NT2/D1 (cell line): ENCODE results near the gene LCA5L.

ENCODE experiments used
- DNase-seq: peaks from one replicate; pipeline ENCODE4 v3.0.0-alpha.2; 2011; ENCODE audit warnings: low read depth, low spot score
- H3K27me3 ChIP-seq: 2 replicates; pipeline ENCODE4 v1.6.0; 2011; ENCODE audit warnings: mild to moderate bottlenecking; ENCODE audit not compliant: insufficient read length, insufficient read depth
- H3K36me3 ChIP-seq: 2 replicates; pipeline ENCODE4 v1.6.1; 2011; ENCODE audit warnings: mild to moderate bottlenecking, low read length, mixed read lengths; ENCODE audit not compliant: insufficient read depth, insufficient read length
- H3K4me1 ChIP-seq: 2 replicates; pipeline ENCODE4 v1.5.1; 2011; ENCODE audit not compliant: insufficient read depth, insufficient read length
- H3K4me3 ChIP-seq: 2 replicates; pipeline ENCODE4 v1.5.1; 2011; ENCODE audit warnings: low read depth; ENCODE audit not compliant: insufficient read length
- H3K9ac ChIP-seq: 2 replicates; pipeline ENCODE4 v1.6.0; 2011; ENCODE audit warnings: low read depth; ENCODE audit not compliant: insufficient read length
- H3K9me3 ChIP-seq: 2 replicates; pipeline ENCODE4 v1.5.1; 2011; ENCODE audit warnings: mild to moderate bottlenecking, low read length; ENCODE audit not compliant: insufficient read depth
- SUZ12 ChIP-seq: IDR thresholded peaks from 2 replicates; pipeline ENCODE4 v1.6.1; 2011; ENCODE audit not compliant: insufficient read length, insufficient read depth; ENCODE audit errors: extremely low read depth
- YY1 ChIP-seq: IDR thresholded peaks from 2 replicates; pipeline ENCODE4 v1.6.1; 2011; ENCODE audit not compliant: insufficient read length, insufficient read depth
- ZNF274 ChIP-seq: IDR thresholded peaks from 2 replicates; pipeline ENCODE4 v1.6.1; 2011; ENCODE audit warnings: mild to moderate bottlenecking, low read depth, low read length

Gene LCA5L

DNA sequence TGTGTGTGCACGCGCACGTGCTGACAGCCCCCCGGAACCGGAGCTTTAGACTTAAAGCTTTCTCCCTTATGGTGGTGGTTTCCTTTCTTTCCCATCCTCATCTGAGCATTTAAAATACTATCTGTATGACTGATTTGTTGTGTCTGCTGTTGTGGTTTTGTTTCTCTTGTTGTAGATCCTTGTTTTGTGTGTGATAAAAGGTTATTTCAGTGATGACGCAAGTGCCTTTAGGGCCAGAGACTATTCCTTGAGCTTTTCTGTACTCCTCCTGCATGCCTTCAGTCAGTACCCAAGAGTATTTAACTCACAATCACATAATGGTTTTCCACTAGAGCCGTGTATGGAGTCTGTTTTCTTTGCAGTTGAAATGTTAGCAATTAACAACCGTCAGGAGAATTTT lies 45.4 kb downstream of the LCA5L start:
- H3K9ac ChIP-seq, result no peak overlapping the region
- DNase-seq, result no peak

DNA sequence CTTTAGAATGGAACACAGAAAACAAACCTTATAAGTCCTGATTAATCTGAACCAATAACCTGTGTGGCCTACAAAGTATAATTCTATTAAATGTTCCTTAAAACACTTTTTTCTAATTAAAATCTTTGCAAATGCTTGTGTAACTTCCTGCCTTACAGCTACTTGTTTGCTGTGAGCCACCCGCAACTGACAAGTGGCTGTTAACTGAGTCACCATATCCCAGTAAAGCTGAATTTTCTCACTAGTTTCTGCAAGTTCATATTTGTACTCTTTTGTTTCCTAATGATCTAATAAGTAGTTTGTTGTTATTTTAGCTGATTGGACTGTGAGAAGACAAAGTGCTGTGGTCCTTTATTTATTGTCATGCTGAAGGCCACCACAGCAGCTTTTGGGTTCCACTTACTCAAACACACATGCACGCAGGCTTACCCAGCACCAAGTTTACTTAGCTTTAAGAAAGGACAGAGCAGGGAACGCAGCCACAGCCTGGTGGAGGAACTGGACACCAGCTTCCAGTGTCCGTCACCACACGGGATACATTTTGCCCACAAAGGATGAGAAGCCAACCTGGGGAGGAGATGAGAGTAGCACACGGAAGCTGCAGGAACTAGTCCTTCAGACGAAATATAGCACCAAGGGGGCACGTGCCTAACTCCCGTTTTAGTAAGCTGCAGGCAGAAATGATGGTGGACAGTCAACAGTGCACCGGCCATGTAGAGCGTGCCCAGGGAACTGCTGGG lies 47.8 kb downstream of the LCA5L start:
- peaks cover 3% of the 10 kb centered on the region for H3K4me1 ChIP-seq
- no peak for DNase-seq
- no peaks in the 10 kb centered on the region for H3K27me3 ChIP-seq
- peak overlapping the region; percentile 1 for H3K9ac ChIP-seq
- no peaks in the 10 kb centered on the region for H3K9me3 ChIP-seq
- H3K4me3 ChIP-seq, result no peak overlapping the region
- peaks cover 35% of the 10 kb centered on the region for H3K36me3 ChIP-seq
- TF ChIP-seq YY1 (no peak), SUZ12 (no peak), ZNF274 (no peak)

More for the DNA sequence above, 45.4 kb downstream of the LCA5L start:
- Histone ChIP-seq H3K4me3 (no peak overlapping the region), H3K4me1 (peaks cover 3% of the 10 kb centered on the region), H3K9me3 (peaks cover 3% of the 10 kb centered on the region; the same call in 1 of the 2 replicates), H3K36me3 (peaks cover 13% of the 10 kb centered on the region), H3K27me3 (no peaks in the 10 kb centered on the region)
- TF ChIP-seq ZNF274, result no peak
- TF ChIP-seq YY1, result no peak
- no peak for TF ChIP-seq SUZ12

DNA sequence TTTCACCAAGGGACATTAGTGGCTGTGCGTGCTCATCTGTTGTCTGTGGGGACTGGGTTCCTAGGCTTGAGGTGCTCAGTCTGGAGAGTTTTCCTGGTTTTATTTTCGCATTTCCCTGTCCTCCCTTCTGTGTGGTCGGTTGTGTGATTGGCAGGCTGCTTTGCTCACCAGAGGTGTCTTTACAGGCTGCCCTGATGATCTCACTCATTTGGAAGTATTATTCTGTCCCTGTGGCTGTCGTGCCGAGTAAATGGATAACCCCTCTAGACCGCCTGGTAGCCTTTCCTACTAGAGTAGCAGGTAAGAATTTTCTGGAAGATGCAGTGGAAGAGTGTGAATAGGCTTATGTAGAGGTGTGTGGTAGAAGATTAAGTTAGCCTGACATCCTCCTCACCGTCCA lies 52.6 kb downstream of the LCA5L start:
- Histone ChIP-seq H3K36me3 (peaks cover 55% of the 10 kb centered on the region), H3K9ac (no peak overlapping the region), H3K9me3 (no peaks in the 10 kb centered on the region), H3K4me3 (no peak overlapping the region), H3K4me1 (peaks cover 11% of the 10 kb centered on the region), H3K27me3 (no peaks in the 10 kb centered on the region)
- DNase-seq, result no peak
- TF ChIP-seq YY1 (no peak), SUZ12 (no peak), ZNF274 (no peak)

DNA sequence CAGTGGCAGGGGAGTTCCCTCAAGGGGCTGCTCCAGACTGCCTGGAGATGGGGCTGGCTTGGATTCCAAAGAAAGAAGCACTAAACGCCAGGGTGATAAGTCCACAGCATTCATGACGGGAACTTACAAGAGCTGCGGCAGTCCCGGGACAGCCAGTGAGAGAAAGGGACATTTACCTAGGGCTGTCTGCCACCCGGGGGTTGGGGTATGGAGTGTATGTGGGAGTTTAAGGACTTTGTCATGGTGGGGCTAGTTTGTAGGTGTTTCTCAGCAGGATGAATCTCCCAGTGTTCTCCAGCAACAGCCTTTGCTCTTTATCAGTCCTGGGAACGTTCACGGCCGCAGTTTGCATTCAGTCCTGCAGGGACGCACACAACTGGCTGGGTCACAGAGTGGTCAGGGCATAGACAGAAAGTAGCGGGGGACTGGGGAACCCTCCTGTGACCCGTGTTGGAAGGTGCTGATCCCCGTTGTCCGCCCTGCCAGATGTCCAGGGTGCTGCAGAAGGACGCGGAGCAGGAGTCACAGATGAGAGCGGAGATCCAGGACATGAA lies 55.3 kb downstream of the LCA5L start:
- DNase-seq, result no peak
- H3K9ac ChIP-seq, result no peak overlapping the region

DNA sequence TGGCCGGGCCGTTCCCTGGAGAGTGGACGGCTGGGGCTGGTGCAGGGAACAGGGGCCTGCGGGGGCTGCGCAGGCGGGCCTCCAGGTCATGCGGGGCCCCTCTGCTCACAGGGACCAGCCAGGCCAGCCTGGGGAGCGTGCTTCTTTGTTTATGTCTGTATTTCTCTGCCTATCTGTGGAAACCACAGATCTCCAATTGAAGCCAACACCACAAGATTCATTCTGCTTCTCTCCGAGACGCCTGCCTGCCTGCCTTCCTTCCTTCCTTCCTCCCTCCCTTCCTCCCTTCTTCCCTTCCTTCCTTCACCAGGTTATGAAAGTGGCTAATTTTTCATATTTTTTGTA lies 56.8 kb downstream of the LCA5L start:
- no peak for DNase-seq
- H3K27me3 ChIP-seq, result no peaks in the 10 kb centered on the region
- peak overlapping the region; percentile 68 for H3K9ac ChIP-seq
- H3K4me1 ChIP-seq, result peaks cover 24% of the 10 kb centered on the region
- H3K4me3 ChIP-seq, result no peak overlapping the region
- H3K36me3 ChIP-seq, result peaks cover 42% of the 10 kb centered on the region
- H3K9me3 ChIP-seq, result no peaks in the 10 kb centered on the region
- TF ChIP-seq YY1 (no peak), SUZ12 (no peak), ZNF274 (no peak)

More for the DNA sequence above, 55.3 kb downstream of the LCA5L start:
- TF ChIP-seq ZNF274, result no peak
- Histone ChIP-seq H3K36me3 (peaks cover 51% of the 10 kb centered on the region), H3K4me3 (no peak overlapping the region), H3K9me3 (no peaks in the 10 kb centered on the region), H3K27me3 (no peaks in the 10 kb centered on the region), H3K4me1 (peaks cover 23% of the 10 kb centered on the region)

DNA sequence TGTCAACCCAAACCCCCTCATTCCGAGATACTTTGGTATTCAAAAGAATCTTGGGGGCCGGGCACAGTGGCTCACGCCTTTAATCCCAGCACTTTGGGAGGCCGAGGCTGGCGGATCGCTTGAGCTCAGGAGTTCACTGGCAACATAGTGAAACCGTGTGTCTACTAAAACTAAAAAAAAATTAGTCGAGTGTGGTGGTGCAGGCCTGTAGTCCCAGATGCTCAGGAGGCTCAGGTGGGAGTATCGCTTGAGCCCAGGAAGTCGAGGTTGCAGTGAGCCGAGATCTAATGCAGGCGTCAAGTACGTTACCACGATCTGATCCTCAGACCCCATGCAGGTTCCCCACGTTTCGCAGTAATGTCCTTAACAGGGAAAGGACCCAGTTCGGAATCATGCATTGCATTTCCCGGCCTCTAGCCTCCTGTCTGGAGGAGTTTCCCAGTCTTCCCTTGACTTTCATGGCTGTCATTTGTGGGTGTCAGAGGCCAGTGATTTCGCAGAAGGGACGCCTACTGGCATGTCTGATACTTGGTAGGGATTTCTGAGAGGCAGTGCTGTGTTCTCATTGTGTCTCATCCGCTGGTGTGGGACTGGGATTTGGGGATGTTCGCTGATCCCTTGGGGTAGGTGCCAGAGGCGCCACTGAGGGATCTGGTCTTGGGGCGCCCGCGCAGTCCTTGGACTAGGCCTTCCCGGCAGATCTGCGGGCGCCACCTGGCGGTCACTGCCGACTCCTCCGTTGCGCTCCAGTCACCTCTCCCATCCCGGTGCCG lies 57.4 kb downstream of the LCA5L start:
- Histone ChIP-seq H3K4me1 (peaks cover 24% of the 10 kb centered on the region), H3K9me3 (no peaks in the 10 kb centered on the region), H3K4me3 (peak overlapping the region; percentile 27), H3K9ac (peak overlapping the region; percentile 68), H3K36me3 (peaks cover 37% of the 10 kb centered on the region), H3K27me3 (no peaks in the 10 kb centered on the region)
- peak; percentile 92 for DNase-seq
- TF ChIP-seq YY1 (no peak), SUZ12 (no peak), ZNF274 (no peak)

DNA sequence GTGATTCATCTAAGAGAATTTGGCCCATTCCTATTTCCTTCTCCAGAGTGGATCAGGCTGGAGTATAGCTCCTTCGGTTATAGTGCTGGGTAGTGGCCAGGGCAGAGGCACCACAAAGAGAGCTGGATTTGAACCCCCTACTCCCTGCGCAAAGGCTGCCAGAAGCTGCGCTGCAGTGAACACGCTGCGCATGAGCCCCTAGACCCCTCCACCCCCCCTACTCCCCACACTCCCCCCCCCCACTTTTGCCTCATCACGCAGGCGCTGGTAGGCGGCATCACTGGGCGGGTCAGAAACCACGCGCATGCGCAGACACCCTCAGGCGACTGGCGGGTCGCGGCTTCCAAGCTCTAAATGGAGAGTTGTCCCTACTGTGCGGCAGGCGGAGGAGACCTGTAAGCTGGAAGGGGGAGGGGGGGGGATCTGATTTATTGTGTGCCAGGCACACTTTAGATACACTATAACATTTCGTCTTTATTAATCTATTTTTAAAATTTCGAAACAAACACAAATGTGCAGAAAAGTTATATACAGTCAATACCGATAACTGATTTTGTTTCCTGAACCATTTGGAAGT lies 58.0 kb downstream of the LCA5L start:
- TF ChIP-seq YY1 (no peak), ZNF274 (no peak), SUZ12 (no peak)
- Histone ChIP-seq H3K9ac (peak overlapping the region; percentile 58), H3K4me1 (peaks cover 24% of the 10 kb centered on the region), H3K4me3 (peak overlapping the region; percentile 27), H3K27me3 (no peaks in the 10 kb centered on the region), H3K36me3 (peaks cover 30% of the 10 kb centered on the region), H3K9me3 (no peaks in the 10 kb centered on the region)
- DNase-seq, result peak; percentile 98
